T follicular helper cell (primary cell): ENCODE results near the gene SLC38A8.

Source experiments
- DNase-seq: peaks from one replicate; pipeline ENCODE4 v3.0.0-alpha.2; 2020; ENCODE audit warnings: low read depth

Gene SLC38A8

GRCh38 chr16:84068783-84069462, 26.3 kb upstream of the SLC38A8 start:
- no peak for DNase-seq

- no peak for DNase-seq
These were observed 25.4 kb upstream of the SLC38A8 start for GRCh38 chr16:84068041-84068440.

- DNase-seq: no peak
These were observed 25.0 kb upstream of the SLC38A8 start for GRCh38 chr16:84067640-84068039.

- no peak for DNase-seq
These were observed 23.0 kb upstream of the SLC38A8 start for GRCh38 chr16:84065536-84066132.

- DNase-seq: no peak
These were observed 21.4 kb upstream of the SLC38A8 start for GRCh38 chr16:84063980-84064379.

- DNase-seq: peak; percentile 45
These were observed 20.4 kb upstream of the SLC38A8 start for GRCh38 chr16:84062734-84063640.

GRCh38 chr16:84061236-84061819, 18.7 kb upstream of the SLC38A8 start:
- no peak for DNase-seq

- no peak for DNase-seq
These were observed 17.6 kb upstream of the SLC38A8 start for GRCh38 chr16:84059946-84060901.

GRCh38 chr16:84059111-84059510, 16.5 kb upstream of the SLC38A8 start:
- no peak for DNase-seq

- no peak for DNase-seq
These were observed 16.1 kb upstream of the SLC38A8 start for GRCh38 chr16:84058664-84059063.

- DNase-seq: no peak
These were observed 15.6 kb upstream of the SLC38A8 start for GRCh38 chr16:84058211-84058610.

- no peak for DNase-seq
These were observed 14.3 kb upstream of the SLC38A8 start for GRCh38 chr16:84056933-84057332.

- no peak for DNase-seq
These were observed 13.4 kb upstream of the SLC38A8 start for GRCh38 chr16:84055801-84056634.

GRCh38 chr16:84055366-84055765, 12.8 kb upstream of the SLC38A8 start:
- no peak for DNase-seq

- no peak for DNase-seq
These were observed 12.3 kb upstream of the SLC38A8 start for GRCh38 chr16:84054916-84055315.

- DNase-seq: no peak
These were observed 11.7 kb upstream of the SLC38A8 start for GRCh38 chr16:84054271-84054670.

- DNase-seq: no peak
These were observed 10.6 kb upstream of the SLC38A8 start for GRCh38 chr16:84053237-84053636.

GRCh38 chr16:84052071-84052622, 9.6 kb upstream of the SLC38A8 start:
- no peak for DNase-seq

GRCh38 chr16:84050316-84050715, 7.7 kb upstream of the SLC38A8 start:
- no peak for DNase-seq
